HepG2 (cell line): ENCODE measurements around the gene DENND2A. TPM values are rescaled to one million over a fixed set of nuclear protein-coding genes. Genes with fewer than 3 reads are reported as not detected.

Source experiments
- ATAD3A ChIP-seq: sonication (generic); formaldehyde crosslinking; IDR thresholded peaks from 2 replicates; pipeline ENCODE4 v1.4.0; 2020; ENCODE audit warnings: missing genetic modification reagents
- DPF2 ChIP-seq: sonication (generic); formaldehyde crosslinking; IDR thresholded peaks from 2 replicates; pipeline ENCODE4 v1.4.0; 2020; ENCODE audit warnings: mild to moderate bottlenecking, low read depth, missing genetic modification reagents, borderline replicate concordance
- EHMT2 ChIP-seq: fragments of 200-600 bp; sonication (generic); IDR thresholded peaks from 2 replicates; pipeline ENCODE4 v1.7.0; 2017; ENCODE audit warnings: antibody characterized with exemption, low read depth, low read length, borderline replicate concordance
- EP300 ChIP-seq, 3 experiments: sonication (generic) in 1 of 3; formaldehyde crosslinking in 1 of 3; IDR thresholded peaks; 2 replicates each; pipeline versions ENCODE4 v1.5.1 to v1.6.1; 2011 to 2020; ENCODE audit warnings: low read depth in 2 of 3, low read length in 2 of 3, borderline replicate concordance in 1 of 3, improper control_type of control experiment in 1 of 3, mild to moderate bottlenecking in 1 of 3, missing genetic modification reagents in 1 of 3, moderate library complexity in 1 of 3
- FOXC1 ChIP-seq: sonication (generic); formaldehyde crosslinking; IDR thresholded peaks from 2 replicates; pipeline ENCODE4 v1.8.0; 2022; ENCODE audit warnings: mild to moderate bottlenecking, missing genetic modification reagents, borderline replicate concordance
- HIVEP1 ChIP-seq: sonication (generic); formaldehyde crosslinking; IDR thresholded peaks from 2 replicates; pipeline ENCODE4 v1.4.0; 2020; ENCODE audit warnings: mild to moderate bottlenecking, missing genetic modification reagents
- JARID2 ChIP-seq: sonication (generic); formaldehyde crosslinking; IDR thresholded peaks from 2 replicates; pipeline ENCODE4 v1.8.1; 2023; ENCODE audit warnings: missing genetic modification reagents, inconsistent platforms; ENCODE audit not compliant: insufficient replicate concordance
- KDM5B ChIP-seq: sonication (generic); formaldehyde crosslinking; IDR thresholded peaks from 2 replicates; pipeline ENCODE4 v1.4.0; 2020; ENCODE audit warnings: missing genetic modification reagents, mild to moderate bottlenecking, borderline replicate concordance
- KMT2A ChIP-seq: sonication (generic); formaldehyde crosslinking; IDR thresholded peaks from 2 replicates; pipeline ENCODE4 v1.4.0; 2020; ENCODE audit warnings: missing genetic modification reagents
- MAFK ChIP-seq, 2 experiments: IDR thresholded peaks in 1 of 2; conservative IDR thresholded peaks in 1 of 2; 2 replicates each; pipeline ENCODE4 v1.6.1; 2011; ENCODE audit warnings: improper control_type of control experiment in 2 of 2, low read length in 2 of 2
- SATB2 ChIP-seq: sonication (generic); formaldehyde crosslinking; IDR thresholded peaks from 2 replicates; pipeline ENCODE4 v1.5.0; 2020; ENCODE audit warnings: missing genetic modification reagents
- SP140L ChIP-seq: sonication (generic); formaldehyde crosslinking; IDR thresholded peaks from 2 replicates; pipeline ENCODE4 v1.4.0; 2020; ENCODE audit warnings: missing genetic modification reagents, borderline replicate concordance
- SRF ChIP-seq: IDR thresholded peaks from 2 replicates; pipeline ENCODE4 v1.6.1; 2011; ENCODE audit warnings: mild to moderate bottlenecking, low read depth, low read length, moderate library complexity
- ZKSCAN1 ChIP-seq: fragments of 150-350 bp; IDR thresholded peaks from 2 replicates; pipeline ENCODE4 v1.6.1; 2014; ENCODE audit warnings: low read length
- ZNF17 ChIP-seq: sonication (generic); formaldehyde crosslinking; IDR thresholded peaks from 2 replicates; pipeline ENCODE4 v1.5.0; 2020; ENCODE audit warnings: mild to moderate bottlenecking, missing genetic modification reagents
- ZNF232 ChIP-seq: sonication (generic); formaldehyde crosslinking; IDR thresholded peaks from 2 replicates; pipeline ENCODE4 v1.4.0; 2020; ENCODE audit warnings: missing genetic modification reagents, borderline replicate concordance
- ZNF562 ChIP-seq: sonication (generic); formaldehyde crosslinking; IDR thresholded peaks from 2 replicates; pipeline ENCODE4 v1.8.0; 2022; ENCODE audit warnings: missing genetic modification reagents, borderline replicate concordance
- ZNF616 ChIP-seq: sonication (generic); formaldehyde crosslinking; IDR thresholded peaks from 2 replicates; pipeline ENCODE4 v1.5.0; 2020; ENCODE audit warnings: low read depth, mild to moderate bottlenecking, missing genetic modification reagents
- polyA plus RNA-seq, 8 experiments: library from polyadenylated mRNA; depleted of rRNA in 3 of 8; stranded (reverse) in 7 of 8; unstranded in 1 of 8; fragments of >200 nt; fragmentation: Illumina TruSeq in 4 of 8; extraction: Trizol in 4 of 8; gene quantifications; 2 replicates each; pipeline versions ENCODE4 v1.2.1 to v1.2.3, GENCODE V29; 2011 to 2016; ENCODE audit warnings: low read depth in 4 of 8, missing spikeins in 1 of 8, mixed read lengths in 1 of 8; ENCODE audit not compliant: insufficient read depth in 1 of 8
- total RNA-seq, 5 experiments: library from RNA; depleted of rRNA; stranded (reverse); fragments of >200 nt; fragmentation: Illumina TruSeq; extraction: Trizol; gene quantifications; 2 replicates each; pipeline ENCODE4 v1.2.3, GENCODE V29; 2016; ENCODE audit warnings: low read depth in 1 of 5
- TF ChIP-seq, protein P1 (sequence below): sonication (generic); formaldehyde crosslinking; IDR thresholded peaks from 2 replicates; pipeline ENCODE4 v1.8.1; 2023; ENCODE audit warnings: mild to moderate bottlenecking, moderate library complexity, missing genetic modification reagents
- TF ChIP-seq, protein P2 (sequence below): sonication (generic); formaldehyde crosslinking; IDR thresholded peaks from 2 replicates; pipeline ENCODE4 v1.4.0; 2020; ENCODE audit warnings: mild to moderate bottlenecking, missing genetic modification reagents
- TF ChIP-seq, protein P3 (sequence below): sonication (generic); formaldehyde crosslinking; IDR thresholded peaks from 2 replicates; pipeline ENCODE4 v1.4.0; 2020; ENCODE audit warnings: missing genetic modification reagents
- TF ChIP-seq, protein P4 (sequence below), 2 experiments: fragments of 450-650 bp in 1 of 2; sonication (generic) in 1 of 2; formaldehyde crosslinking; IDR thresholded peaks; 2 replicates each; pipeline versions ENCODE4 v1.5.0 to v1.8.0; 2020 to 2022; ENCODE audit warnings: mild to moderate bottlenecking in 1 of 2, missing genetic modification reagents in 1 of 2
- TF ChIP-seq, protein P5 (sequence below): sonication (generic); formaldehyde crosslinking; IDR thresholded peaks from 2 replicates; pipeline ENCODE4 v1.5.0; 2020; ENCODE audit warnings: missing genetic modification reagents
- TF ChIP-seq, protein P6 (sequence below): sonication (generic); formaldehyde crosslinking; IDR thresholded peaks from 2 replicates; pipeline ENCODE4 v1.5.0; 2020; ENCODE audit warnings: missing genetic modification reagents

DENND2A gene
- total and polyA plus RNA-seq, 2 of the 13 experiments (the other 11 are each of a cell fraction or from before 2014, with no cell fraction given), result not detected

DNA sequence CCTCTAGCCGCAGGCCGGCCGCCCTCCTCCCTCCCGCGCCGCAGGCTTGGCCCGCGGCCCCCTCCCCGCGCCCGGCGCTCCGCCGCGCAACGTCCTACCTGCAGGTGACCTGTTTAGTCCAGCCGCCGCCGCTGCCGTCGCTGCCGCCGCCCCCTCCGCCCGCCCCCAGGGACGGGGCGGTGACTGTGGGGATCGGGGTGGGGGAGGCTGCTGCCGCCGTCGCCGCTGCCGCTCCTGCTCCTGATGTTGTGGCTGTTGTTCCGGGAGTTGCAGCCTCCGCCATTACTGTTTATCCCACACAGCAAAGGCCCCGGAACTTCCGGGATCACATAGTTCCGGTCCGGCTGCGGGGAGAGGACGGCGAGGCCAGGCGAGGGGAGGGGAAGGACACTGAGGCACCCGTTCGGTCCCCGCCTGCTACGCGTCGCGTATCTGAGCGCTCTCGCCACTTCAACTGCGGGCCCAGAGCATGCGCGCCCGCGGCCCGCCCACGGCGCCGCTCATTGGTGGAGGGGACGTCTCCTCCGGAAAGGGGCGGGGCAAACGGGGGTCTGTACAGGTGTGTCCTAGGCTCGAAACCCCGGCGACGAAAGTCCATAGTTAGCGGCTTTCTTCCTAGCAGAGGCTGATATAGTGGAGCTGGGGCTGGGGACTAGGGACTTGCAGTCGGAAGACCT is 161.4 kb downstream of the DENND2A start, which contains the start of gene MKRN1 (continued):
- TF ChIP-seq, protein P1, sequence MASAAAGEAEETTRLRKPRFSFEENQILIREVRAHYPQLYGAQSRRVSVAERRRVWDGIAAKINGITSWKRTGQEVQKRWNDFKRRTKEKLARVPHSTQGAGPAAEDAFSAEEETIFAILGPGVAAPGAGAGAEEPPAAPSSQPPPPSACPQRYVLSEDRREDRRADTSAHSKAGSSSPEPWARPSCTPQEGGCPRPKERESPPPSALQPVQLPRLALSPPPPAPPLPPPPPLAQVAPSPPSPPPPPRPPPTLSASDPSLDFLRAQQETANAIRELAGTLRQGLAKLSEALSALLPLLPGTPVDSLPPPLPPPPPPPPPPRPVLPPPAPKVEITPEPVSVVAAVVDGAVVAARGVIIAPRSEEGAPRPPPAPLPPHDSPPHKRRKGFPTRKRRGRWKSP (CRISPR knock-in tag), result 0 out of 2 replicates have a peak, but pooled peaks have one; percentile 3
- TF ChIP-seq ZNF17 (CRISPR knock-in tag) (no peak), ZNF562 (0 out of 2 replicates have a peak, but pooled peaks have one; percentile 44), EHMT2 (no peak), DPF2 (CRISPR knock-in tag) (no peak), ZNF616 (CRISPR knock-in tag) (no peak), HIVEP1 (CRISPR knock-in tag) (0 out of 2 replicates have a peak, but pooled peaks have one; percentile 38), JARID2 (CRISPR knock-in tag) (peak; percentile 51), ATAD3A (CRISPR knock-in tag) (no peak), MAFK (conservative IDR thresholded peaks at IDR 0.05 in 1 of 2, IDR thresholded peaks at IDR 0.05 in 1 of 2; ENCODE audit: low read length in 2 of 2) (no peak), SATB2 (CRISPR knock-in tag) (no peak), SRF (no peak), SP140L (CRISPR knock-in tag) (no peak), KMT2A (peak; percentile 64; the same call in 1 of the 2 replicates), KDM5B (CRISPR knock-in tag) (no peak), ZKSCAN1 (no peak), ZNF232 (CRISPR knock-in tag) (no peak; the same call in 1 of the 2 replicates), FOXC1 (no peak; the same call in 1 of the 2 replicates), EP300 (IDR thresholded peaks at IDR 0.05; ENCODE audit: low read depth in 2 of 2, low read length in 2 of 2) (no peak), EP300 (CRISPR knock-in tag; IDR thresholded peaks at IDR 0.05; ENCODE audit: borderline replicate concordance) (no peak)
- TF ChIP-seq, protein P2, sequence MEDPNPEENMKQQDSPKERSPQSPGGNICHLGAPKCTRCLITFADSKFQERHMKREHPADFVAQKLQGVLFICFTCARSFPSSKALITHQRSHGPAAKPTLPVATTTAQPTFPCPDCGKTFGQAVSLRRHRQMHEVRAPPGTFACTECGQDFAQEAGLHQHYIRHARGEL (CRISPR knock-in tag), result no peak
- TF ChIP-seq, protein P3, sequence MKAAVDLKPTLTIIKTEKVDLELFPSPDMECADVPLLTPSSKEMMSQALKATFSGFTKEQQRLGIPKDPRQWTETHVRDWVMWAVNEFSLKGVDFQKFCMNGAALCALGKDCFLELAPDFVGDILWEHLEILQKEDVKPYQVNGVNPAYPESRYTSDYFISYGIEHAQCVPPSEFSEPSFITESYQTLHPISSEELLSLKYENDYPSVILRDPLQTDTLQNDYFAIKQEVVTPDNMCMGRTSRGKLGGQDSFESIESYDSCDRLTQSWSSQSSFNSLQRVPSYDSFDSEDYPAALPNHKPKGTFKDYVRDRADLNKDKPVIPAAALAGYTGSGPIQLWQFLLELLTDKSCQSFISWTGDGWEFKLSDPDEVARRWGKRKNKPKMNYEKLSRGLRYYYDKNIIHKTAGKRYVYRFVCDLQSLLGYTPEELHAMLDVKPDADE, result no peak
- TF ChIP-seq, protein P4, sequence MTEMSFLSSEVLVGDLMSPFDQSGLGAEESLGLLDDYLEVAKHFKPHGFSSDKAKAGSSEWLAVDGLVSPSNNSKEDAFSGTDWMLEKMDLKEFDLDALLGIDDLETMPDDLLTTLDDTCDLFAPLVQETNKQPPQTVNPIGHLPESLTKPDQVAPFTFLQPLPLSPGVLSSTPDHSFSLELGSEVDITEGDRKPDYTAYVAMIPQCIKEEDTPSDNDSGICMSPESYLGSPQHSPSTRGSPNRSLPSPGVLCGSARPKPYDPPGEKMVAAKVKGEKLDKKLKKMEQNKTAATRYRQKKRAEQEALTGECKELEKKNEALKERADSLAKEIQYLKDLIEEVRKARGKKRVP (CRISPR knock-in tag; IDR thresholded peaks at IDR 0.05), result peak in 1 of 2 experiments; percentile 51; a peak in 1 of 4 replicates
- TF ChIP-seq, protein P5, sequence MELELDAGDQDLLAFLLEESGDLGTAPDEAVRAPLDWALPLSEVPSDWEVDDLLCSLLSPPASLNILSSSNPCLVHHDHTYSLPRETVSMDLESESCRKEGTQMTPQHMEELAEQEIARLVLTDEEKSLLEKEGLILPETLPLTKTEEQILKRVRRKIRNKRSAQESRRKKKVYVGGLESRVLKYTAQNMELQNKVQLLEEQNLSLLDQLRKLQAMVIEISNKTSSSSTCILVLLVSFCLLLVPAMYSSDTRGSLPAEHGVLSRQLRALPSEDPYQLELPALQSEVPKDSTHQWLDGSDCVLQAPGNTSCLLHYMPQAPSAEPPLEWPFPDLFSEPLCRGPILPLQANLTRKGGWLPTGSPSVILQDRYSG (CRISPR knock-in tag), result 0 out of 2 replicates have a peak, but pooled peaks have one; percentile 22
- TF ChIP-seq, protein P6, sequence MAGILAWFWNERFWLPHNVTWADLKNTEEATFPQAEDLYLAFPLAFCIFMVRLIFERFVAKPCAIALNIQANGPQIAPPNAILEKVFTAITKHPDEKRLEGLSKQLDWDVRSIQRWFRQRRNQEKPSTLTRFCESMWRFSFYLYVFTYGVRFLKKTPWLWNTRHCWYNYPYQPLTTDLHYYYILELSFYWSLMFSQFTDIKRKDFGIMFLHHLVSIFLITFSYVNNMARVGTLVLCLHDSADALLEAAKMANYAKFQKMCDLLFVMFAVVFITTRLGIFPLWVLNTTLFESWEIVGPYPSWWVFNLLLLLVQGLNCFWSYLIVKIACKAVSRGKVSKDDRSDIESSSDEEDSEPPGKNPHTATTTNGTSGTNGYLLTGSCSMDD (CRISPR knock-in tag), result no peak
